Natural killer cell (primary cell): ENCODE data around the gene RASA2. TPM values are rescaled to one million over a fixed set of nuclear protein-coding genes. Genes with fewer than 3 reads are reported as not detected.

Source experiments
- ATAC-seq, 3 donors: fragments of 150-1000 bp in 2 of 3; fragments of 200-7000 bp in 1 of 3; cut with Tn5 transposase; 1 replicate in 1 of 3; 2 replicates in 2 of 3; pipeline ENCODE4 v1.10.0; 2021; ENCODE audit warnings: mild to moderate bottlenecking in 2 of 3, moderate library complexity in 2 of 3
- DNase-seq, 2 donors: peaks; one replicate each; pipeline versions ENCODE4 v3.0.0 to v3.0.0-alpha.2; 2013 to 2021; ENCODE audit warnings: mixed read lengths in 1 of 2
- H3K27ac ChIP-seq: one replicate; pipeline ENCODE4 v1.5.1; 2013; ENCODE audit warnings: mild to moderate bottlenecking, low read length
- H3K27me3 ChIP-seq: one replicate; pipeline ENCODE4 v1.6.1; 2013; ENCODE audit warnings: low read length; ENCODE audit not compliant: control insufficient read depth, insufficient read depth
- H3K36me3 ChIP-seq: one replicate; pipeline ENCODE4 v1.6.1; 2013; ENCODE audit warnings: low read length; ENCODE audit not compliant: control insufficient read depth, insufficient read depth
- H3K4me1 ChIP-seq: one replicate; pipeline ENCODE4 v1.6.1; 2013; ENCODE audit warnings: low read length; ENCODE audit not compliant: control insufficient read depth, insufficient read depth
- H3K4me3 ChIP-seq: one replicate; pipeline ENCODE4 v1.5.1; 2013; ENCODE audit warnings: low read length
- H3K9me3 ChIP-seq: one replicate; pipeline ENCODE4 v1.6.1; 2013; ENCODE audit warnings: low read length; ENCODE audit not compliant: control insufficient read depth, insufficient read depth
- H3K27ac Mint-ChIP-seq, 2 donors: one replicate each; pipeline ENCODE4 v1.8.0; 2022; ENCODE audit warnings: mild to moderate bottlenecking in 2 of 2, mixed read lengths in 2 of 2, moderate library complexity in 1 of 2
- H3K27me3 Mint-ChIP-seq, 2 donors: one replicate each; pipeline ENCODE4 v1.8.0; 2022; ENCODE audit warnings: low read depth in 2 of 2, mixed read lengths in 2 of 2
- H3K36me3 Mint-ChIP-seq: one replicate; pipeline ENCODE4 v1.8.0; 2022; ENCODE audit warnings: mixed read lengths
- H3K4me1 Mint-ChIP-seq, 2 donors: one replicate each; pipeline ENCODE4 v1.8.0; 2022; ENCODE audit warnings: mixed read lengths in 2 of 2
- H3K4me3 Mint-ChIP-seq: one replicate; pipeline ENCODE4 v1.8.0; 2022; ENCODE audit warnings: mild to moderate bottlenecking, moderate library complexity, mixed read lengths
- H3K9me3 Mint-ChIP-seq, 2 donors: one replicate each; pipeline ENCODE4 v1.8.0; 2022; ENCODE audit warnings: mixed read lengths in 2 of 2
- WGBS: methylation state at CpG from one replicate; pipeline ENCODE4 v1.1.7; 2013; ENCODE audit warnings: missing lambda C conversion rate; ENCODE audit not compliant: insufficient coverage; 5-methylcytosine and 5-hydroxymethylcytosine counted together
- intact Hi-C: fragments of 100-400 bp; cut with micrococcal nuclease; formaldehyde crosslinking; loops from one replicate; pipeline ENCODE4 v1.14.2; 2022
- total RNA-seq, 4 donors: library from RNA; stranded (reverse); fragments of 120-200 nt in 1 of 4; gene quantifications; one replicate each; pipeline versions ENCODE4 v1.2.3 to v1.2.4, GENCODE V29; 2013 to 2022
- TF ChIP-seq, protein P1 (sequence below): fragments of 200-600 bp; IDR thresholded peaks from one replicate; pipeline ENCODE4 v1.8.0; 2022; ENCODE audit warnings: antibody characterized with exemption

RASA2 gene
- total RNA-seq, 3 donors from 2014 or later (not counting 1 experiment from before 2014, with no cell fraction given) = 93.9 to 99.4 (median 97.0) TPM

DNA sequence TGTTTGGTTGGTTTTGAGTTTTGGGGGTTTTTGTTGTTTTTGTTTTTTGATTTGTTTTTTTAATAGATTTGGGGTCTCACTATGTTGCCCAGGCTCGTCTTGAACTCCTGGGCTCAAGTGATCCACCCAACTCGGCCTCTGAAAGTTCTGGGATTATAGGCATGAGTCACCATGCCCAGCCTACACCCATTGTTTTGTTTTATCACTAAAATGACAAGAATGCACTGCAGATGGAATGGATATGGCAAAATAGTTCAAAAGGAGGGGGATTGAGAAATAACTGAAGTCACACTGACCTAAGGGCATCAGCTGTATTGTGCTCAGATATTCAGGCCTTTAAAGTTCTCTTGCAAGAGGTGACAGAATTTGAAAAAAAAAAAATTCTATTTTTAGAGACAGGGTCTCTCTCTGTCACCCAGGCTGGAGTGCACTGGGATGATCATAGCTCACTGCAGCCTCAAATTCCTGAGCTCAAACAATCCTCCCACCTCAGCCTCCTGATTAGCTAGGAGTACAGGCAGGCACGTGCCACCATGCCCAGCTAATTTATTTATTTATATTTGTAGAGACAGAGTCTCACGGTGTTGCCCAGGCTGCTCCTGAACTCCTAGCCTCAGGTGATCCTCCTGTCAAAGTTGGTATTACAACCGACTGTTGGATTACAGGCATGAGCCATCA, 4.4 kb upstream of the RASA2 start:
- 97% methylated on average over 5 of the region's 5 CpGs for WGBS
- ATAC-seq (no peak), DNase-seq (no peak)
- Histone ChIP-seq H3K9me3 (no peaks in the 10 kb centered on the region), H3K27ac (no peak overlapping the region), H3K36me3 (no peaks in the 10 kb centered on the region), H3K4me3 (no peak overlapping the region), H3K27me3 (no peaks in the 10 kb centered on the region), H3K4me1 (peaks cover 24% of the 10 kb centered on the region)
- Mint-ChIP-seq H3K9me3 (no peaks in the 10 kb centered on the region), H3K4me1 (peaks cover 37 to 40% of the 10 kb centered on the region in 2 donors), H3K4me3 (no peak overlapping the region), H3K27ac (no peak overlapping the region), H3K36me3 (no peaks in the 10 kb centered on the region), H3K27me3 (no peaks in the 10 kb centered on the region)
- TF ChIP-seq, protein P1, sequence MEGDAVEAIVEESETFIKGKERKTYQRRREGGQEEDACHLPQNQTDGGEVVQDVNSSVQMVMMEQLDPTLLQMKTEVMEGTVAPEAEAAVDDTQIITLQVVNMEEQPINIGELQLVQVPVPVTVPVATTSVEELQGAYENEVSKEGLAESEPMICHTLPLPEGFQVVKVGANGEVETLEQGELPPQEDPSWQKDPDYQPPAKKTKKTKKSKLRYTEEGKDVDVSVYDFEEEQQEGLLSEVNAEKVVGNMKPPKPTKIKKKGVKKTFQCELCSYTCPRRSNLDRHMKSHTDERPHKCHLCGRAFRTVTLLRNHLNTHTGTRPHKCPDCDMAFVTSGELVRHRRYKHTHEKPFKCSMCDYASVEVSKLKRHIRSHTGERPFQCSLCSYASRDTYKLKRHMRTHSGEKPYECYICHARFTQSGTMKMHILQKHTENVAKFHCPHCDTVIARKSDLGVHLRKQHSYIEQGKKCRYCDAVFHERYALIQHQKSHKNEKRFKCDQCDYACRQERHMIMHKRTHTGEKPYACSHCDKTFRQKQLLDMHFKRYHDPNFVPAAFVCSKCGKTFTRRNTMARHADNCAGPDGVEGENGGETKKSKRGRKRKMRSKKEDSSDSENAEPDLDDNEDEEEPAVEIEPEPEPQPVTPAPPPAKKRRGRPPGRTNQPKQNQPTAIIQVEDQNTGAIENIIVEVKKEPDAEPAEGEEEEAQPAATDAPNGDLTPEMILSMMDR = no peak
- intact Hi-C loops = no loop called here

DNA sequence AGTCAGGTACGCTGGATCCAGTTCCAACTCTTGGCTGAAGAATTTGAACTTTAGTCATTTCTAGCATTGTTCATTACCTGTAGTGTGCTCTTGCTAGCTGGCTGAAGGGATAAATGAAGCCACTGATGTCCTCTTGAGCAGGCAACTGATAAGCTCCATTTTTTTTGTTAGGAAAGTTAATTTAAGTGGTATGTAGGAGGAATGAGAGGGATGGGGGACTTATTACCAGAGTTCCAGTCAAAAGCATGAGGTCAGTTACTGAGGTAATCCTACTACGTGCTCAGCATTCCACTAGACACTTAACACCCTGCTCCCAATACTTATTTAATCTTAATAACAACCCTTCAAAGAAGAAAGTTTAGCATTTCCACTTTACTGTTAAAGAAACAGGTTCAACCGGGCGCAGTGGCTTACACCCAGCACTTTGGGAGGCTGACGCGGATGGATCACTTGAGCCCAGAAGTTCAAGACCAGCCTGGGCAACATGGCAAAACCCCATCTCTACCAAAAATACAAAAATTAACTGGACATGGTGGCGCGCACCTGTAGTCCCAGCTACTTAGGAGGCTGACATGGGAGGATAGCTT, 2.0 kb upstream of the RASA2 start:
- DNase-seq (no peak), ATAC-seq (no peak)
- Mint-ChIP-seq H3K36me3 (no peaks in the 10 kb centered on the region), H3K9me3 (no peaks in the 10 kb centered on the region), H3K27ac (peak overlapping the region in 1 of 2 donors; percentile 92), H3K4me1 (peaks cover 45% of the 10 kb centered on the region in 2 donors), H3K27me3 (no peaks in the 10 kb centered on the region), H3K4me3 (peak overlapping the region; percentile 69)
- H3K9me3 ChIP-seq = no peaks in the 10 kb centered on the region
- intact Hi-C loops = loop anchor here (5.0 kb wide), 1 partner anchor 963 kb away; the partner anchor contains the start of gene XRN1
- no peak overlapping the region for H3K4me3 ChIP-seq
- H3K27me3 ChIP-seq = no peaks in the 10 kb centered on the region
- peaks cover 18% of the 10 kb centered on the region for H3K4me1 ChIP-seq
- TF ChIP-seq, protein P1 = no peak
- WGBS = 89% methylated on average over 8 of the region's 8 CpGs
- H3K27ac ChIP-seq = no peak overlapping the region
- H3K36me3 ChIP-seq = no peaks in the 10 kb centered on the region

DNA sequence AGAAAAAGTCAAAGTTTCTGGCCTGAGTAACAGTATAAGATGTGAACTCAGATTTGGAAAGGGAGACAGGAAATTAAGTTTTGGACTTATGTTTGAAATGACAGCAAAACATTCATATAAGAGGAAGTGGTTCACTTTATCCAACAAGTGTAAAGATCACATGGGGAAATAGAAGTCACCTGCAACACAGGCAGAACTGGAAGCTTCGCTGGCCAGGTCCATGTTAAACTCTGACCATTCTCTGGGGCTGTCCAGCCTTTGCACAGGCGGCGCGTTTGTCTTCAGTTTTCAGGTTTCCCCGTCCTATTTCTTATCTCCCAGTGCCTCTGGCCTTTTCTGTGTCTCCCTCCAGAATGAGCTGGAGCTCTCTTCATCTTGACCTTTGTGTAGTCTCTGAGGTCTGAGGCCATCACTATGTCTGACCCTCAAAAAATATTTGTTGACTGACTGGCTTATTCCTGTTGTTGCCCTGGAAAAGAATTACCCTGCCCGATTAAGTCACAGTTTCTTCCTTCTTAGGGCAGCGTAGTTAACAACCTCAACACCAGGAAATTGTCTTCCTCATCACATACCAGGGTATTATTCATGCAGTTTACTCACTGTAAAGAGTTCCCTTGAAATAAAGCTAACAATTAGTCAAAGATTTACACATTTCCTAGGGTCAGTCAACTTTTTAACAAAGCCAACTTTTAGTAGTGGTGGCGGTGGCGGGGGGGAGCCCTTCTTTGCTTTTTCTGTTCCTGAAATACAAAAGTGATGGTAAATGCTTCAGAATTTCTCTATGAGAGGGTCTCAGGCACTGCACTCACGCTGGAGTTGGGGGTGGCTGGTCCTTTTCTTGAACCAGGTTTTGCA, 959 bp upstream of the RASA2 start:
- peaks cover 25% of the 10 kb centered on the region for H3K4me1 ChIP-seq
- Mint-ChIP-seq H3K27ac (peak overlapping the region in 1 of 2 donors; percentile 92), H3K27me3 (no peaks in the 10 kb centered on the region)

More for the DNA sequence above, 959 bp upstream of the RASA2 start:
- no peaks in the 10 kb centered on the region for H3K27me3 ChIP-seq
- H3K9me3 Mint-ChIP-seq = no peaks in the 10 kb centered on the region
- peaks cover under 1% of the 10 kb centered on the region for H3K36me3 ChIP-seq
- H3K36me3 Mint-ChIP-seq = no peaks in the 10 kb centered on the region
- no peak overlapping the region for H3K4me3 ChIP-seq
- intact Hi-C loops = loop anchor here (2.0 to 5.0 kb wide), 2 partner anchors 67 to 961 kb away; partner anchors contain the start of gene XRN1
- H3K4me3 Mint-ChIP-seq = peak overlapping the region; percentile 86
- WGBS = 23% methylated on average over 10 of the region's 10 CpGs
- TF ChIP-seq, protein P1 = no peak
- H3K9me3 ChIP-seq = no peaks in the 10 kb centered on the region
- peaks cover 53 to 55% of the 10 kb centered on the region in 2 donors for H3K4me1 Mint-ChIP-seq
- ATAC-seq (peak in 1 of 3 donors; percentile 14), DNase-seq (peak in 1 of 2 donors; percentile 54)
- peak overlapping the region; percentile 52 for H3K27ac ChIP-seq
